ENCODE measurements around the gene DELE1. TPM values are rescaled to one million over a fixed set of nuclear protein-coding genes. Genes with fewer than 3 reads are reported as not detected.

The DELE1 gene
- total RNA-seq, 2 donors from 2014 or later, result 49.5 to 89.1 TPM

DNA sequence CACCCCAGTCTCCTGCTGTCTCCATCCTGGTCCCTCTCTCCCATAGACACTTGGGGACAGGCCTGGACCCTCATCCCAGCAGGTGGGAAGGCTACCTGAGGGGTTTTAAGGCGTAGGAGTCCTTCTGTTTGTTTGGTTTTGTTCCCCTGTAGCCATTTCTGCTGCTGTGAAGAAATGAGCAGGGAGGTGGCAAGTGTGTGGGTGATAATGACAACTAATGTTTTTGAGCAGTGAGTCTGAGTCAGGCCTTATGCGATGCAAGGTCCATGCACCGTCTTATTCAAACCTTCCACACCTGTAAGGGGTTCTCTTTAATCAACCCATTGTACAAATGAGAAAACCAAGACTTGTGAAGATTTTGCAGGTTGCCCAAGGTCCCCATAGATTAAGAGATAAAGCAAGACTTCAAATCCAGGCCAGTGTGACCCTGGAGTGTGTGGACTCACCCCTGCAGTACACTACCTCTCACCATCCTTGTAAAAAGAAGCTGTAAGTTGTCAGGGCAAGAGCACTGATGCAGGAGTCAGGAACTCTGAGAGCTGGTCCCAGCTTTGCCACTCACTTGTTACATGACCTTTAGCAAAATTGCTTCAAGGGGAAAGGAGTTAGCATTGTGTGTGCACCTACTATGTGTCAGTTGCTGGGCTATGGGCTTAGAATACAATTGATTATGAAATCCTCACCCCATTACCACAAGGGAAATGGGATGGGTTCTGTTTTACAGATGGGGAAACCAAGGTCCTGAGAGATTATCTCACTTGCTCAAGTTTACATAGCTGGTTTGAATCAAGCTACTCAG, 26.7 kb downstream of the DELE1 start:
- no peak for DNase-seq (ENCODE audit: low spot score)
- Histone ChIP-seq H3K36me3 (peaks cover 5% of the 10 kb centered on the region), H3K4me1 (peaks cover 0 to 24% of the 10 kb centered on the region in 2 donors), H3K9me3 (no peaks in the 10 kb centered on the region), H3K27ac (no peak overlapping the region), H3K4me3 (no peak overlapping the region), H3K27me3 (no peaks in the 10 kb centered on the region)
- TF ChIP-seq, protein P1, sequence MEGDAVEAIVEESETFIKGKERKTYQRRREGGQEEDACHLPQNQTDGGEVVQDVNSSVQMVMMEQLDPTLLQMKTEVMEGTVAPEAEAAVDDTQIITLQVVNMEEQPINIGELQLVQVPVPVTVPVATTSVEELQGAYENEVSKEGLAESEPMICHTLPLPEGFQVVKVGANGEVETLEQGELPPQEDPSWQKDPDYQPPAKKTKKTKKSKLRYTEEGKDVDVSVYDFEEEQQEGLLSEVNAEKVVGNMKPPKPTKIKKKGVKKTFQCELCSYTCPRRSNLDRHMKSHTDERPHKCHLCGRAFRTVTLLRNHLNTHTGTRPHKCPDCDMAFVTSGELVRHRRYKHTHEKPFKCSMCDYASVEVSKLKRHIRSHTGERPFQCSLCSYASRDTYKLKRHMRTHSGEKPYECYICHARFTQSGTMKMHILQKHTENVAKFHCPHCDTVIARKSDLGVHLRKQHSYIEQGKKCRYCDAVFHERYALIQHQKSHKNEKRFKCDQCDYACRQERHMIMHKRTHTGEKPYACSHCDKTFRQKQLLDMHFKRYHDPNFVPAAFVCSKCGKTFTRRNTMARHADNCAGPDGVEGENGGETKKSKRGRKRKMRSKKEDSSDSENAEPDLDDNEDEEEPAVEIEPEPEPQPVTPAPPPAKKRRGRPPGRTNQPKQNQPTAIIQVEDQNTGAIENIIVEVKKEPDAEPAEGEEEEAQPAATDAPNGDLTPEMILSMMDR (IDR thresholded peaks at IDR 0.05), result no peak

DNA sequence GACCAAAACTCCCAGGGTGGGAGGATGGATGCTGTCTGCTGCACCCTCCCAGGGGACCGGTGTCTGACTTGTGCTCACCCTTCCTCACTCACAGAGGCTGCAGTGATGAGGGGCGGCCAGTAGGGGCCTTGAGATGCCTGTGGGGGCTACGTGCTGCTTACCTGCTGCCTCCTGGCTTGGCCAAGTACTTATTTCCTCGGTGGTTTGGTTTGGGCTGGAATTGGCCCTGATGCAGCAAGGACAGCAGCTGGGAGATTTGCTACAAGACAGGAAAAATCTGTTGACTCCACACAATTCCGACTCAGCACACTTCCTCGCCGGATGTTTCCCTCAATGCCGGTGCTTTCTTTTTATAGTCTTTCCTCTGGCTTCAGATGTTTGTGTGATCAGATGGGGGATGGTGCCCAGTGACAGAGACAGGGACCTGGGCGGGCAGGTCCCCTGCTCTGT, 27.7 kb downstream of the DELE1 start:
- no peak for DNase-seq (ENCODE audit: low spot score)
- Histone ChIP-seq H3K4me1 (peaks cover 0 to 15% of the 10 kb centered on the region in 2 donors), H3K4me3 (no peak overlapping the region)

DNA sequence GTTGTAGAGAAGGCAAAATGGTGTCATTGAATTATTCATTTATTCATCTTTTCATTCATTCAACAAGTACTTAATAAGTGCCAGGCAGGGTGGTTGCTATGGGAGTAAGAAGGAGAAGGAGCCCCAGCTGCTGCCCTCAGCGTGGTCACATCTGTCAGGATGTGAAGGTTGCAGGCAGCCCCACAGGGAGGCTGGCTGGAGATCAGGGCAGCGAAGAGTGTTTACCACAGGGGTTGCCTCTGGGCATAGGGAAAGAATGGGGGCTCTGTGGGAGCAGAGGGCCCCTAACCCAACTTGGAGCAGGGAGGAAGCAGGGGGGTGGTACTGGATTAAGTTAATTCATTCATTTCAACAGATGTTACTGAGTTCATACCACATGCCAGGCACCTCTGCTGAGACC, 28.3 kb downstream of the DELE1 start:
- H3K9me3 ChIP-seq, result no peaks in the 10 kb centered on the region
- peaks cover 5% of the 10 kb centered on the region for H3K36me3 ChIP-seq
- no peak overlapping the region for H3K4me3 ChIP-seq
- TF ChIP-seq, protein P1 (IDR thresholded peaks at IDR 0.05), result no peak
- no peak overlapping the region for H3K27ac ChIP-seq
- DNase-seq (ENCODE audit: low spot score), result no peak
- H3K4me1 ChIP-seq, result peaks cover 0 to 14% of the 10 kb centered on the region in 2 donors
- H3K27me3 ChIP-seq, result no peaks in the 10 kb centered on the region

More for the DNA sequence above, 27.7 kb downstream of the DELE1 start:
- H3K27me3 ChIP-seq, result no peaks in the 10 kb centered on the region
- H3K27ac ChIP-seq, result no peak overlapping the region
- no peaks in the 10 kb centered on the region for H3K9me3 ChIP-seq
- H3K36me3 ChIP-seq, result peaks cover 5% of the 10 kb centered on the region
- TF ChIP-seq, protein P1 (IDR thresholded peaks at IDR 0.05), result peak in 1 of 2 donors; percentile 40

DNA sequence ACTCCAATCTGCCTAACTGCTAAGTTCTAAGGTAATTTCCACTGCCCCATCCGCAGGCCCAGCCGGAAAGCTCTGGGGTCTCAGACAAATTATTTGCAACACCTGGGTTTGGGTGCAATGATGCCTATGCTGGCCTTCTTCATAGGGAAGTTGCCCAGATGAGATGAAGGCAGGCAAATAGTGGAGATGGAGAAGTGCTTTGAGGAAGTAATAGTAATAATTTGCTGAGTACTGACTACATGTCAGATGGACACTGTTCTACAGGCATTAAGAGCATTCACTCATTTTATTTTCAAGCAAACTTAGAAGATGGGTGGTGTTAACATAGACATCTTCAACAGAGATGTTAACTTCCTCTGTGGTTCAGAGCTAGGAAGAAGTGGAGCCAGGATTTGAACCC, 30.5 kb downstream of the DELE1 start:
- Histone ChIP-seq H3K27me3 (no peaks in the 10 kb centered on the region), H3K9me3 (no peaks in the 10 kb centered on the region), H3K36me3 (peaks cover 5% of the 10 kb centered on the region), H3K4me1 (peaks cover 1 to 23% of the 10 kb centered on the region in 2 donors), H3K27ac (peak overlapping the region in 1 of 2 donors; percentile 14), H3K4me3 (peak overlapping the region in 1 of 2 donors; percentile 34)
- no peak for DNase-seq (ENCODE audit: low spot score)
- TF ChIP-seq, protein P1 (IDR thresholded peaks at IDR 0.05), result no peak

DNA sequence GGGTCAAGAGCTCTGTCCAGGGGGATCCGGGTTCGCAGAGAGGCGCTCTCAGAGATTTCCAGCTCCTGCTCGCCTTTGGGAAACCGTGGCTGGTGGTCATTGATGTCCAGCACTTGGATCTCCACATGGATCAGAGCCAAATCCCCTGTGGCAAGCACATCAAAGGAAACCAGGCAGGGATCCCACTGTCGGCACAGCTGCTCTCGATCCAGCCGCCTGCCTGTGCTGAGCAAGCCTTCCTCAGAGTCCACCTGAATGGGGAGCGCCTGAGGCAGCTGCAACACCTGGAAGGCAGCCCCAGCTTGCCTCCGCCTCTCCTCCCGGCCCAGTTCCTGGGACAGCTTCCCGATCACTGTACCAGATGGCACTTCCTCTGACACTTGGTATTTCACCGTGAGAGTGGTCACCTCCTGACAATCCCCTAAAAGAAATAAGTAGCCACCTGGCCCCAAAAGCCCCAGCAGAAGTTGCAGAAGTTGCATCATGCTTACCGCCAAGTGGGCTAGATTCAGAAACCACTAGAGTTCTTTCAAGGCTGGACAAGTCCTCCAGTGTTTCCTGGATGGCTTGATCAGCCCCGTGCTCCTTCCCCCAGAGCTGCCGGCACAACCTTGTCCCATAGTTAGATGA, 33.8 kb downstream of the DELE1 start:
- H3K4me1 ChIP-seq, result peaks cover 4 to 29% of the 10 kb centered on the region in 2 donors

More for the DNA sequence above, 33.8 kb downstream of the DELE1 start:
- Histone ChIP-seq H3K4me3 (peak overlapping the region; percentile 29 to 36), H3K36me3 (no peaks in the 10 kb centered on the region), H3K27ac (peak overlapping the region; percentile 41 to 64), H3K27me3 (no peaks in the 10 kb centered on the region), H3K9me3 (no peaks in the 10 kb centered on the region)
- TF ChIP-seq, protein P1 (IDR thresholded peaks at IDR 0.05), result no peak
- no peak for DNase-seq (ENCODE audit: low spot score)

Data from right atrium auricular region (tissue), 2 donors.